Trophoblast cell (in vitro differentiated cells and primary cell): ENCODE data around the gene FLYWCH1.

Source experiments
- DNase-seq, 2 donors: peaks; one replicate each; pipeline ENCODE4 v3.0.0-alpha.2; 2016
- H2AFZ ChIP-seq: 2 replicates; pipeline ENCODE4 v1.6.1; 2013; ENCODE audit warnings: low read length, moderate library complexity, mild to moderate bottlenecking; ENCODE audit not compliant: insufficient read depth, poor library complexity
- H2AK5ac ChIP-seq: 2 replicates; pipeline ENCODE4 v1.6.1; 2013; ENCODE audit warnings: mild to moderate bottlenecking, low read length
- H2BK120ac ChIP-seq: 2 replicates; pipeline ENCODE4 v1.6.1; 2013; ENCODE audit warnings: low read length, mild to moderate bottlenecking, moderate library complexity; ENCODE audit not compliant: insufficient read depth, poor library complexity
- H2BK12ac ChIP-seq: 2 replicates; pipeline ENCODE4 v1.6.1; 2013; ENCODE audit warnings: mild to moderate bottlenecking, low read length, moderate library complexity
- H2BK5ac ChIP-seq: 2 replicates; pipeline ENCODE4 v1.6.1; 2013; ENCODE audit warnings: low read length, low read depth, moderate library complexity, mild to moderate bottlenecking; ENCODE audit not compliant: poor library complexity
- H3K14ac ChIP-seq: 2 replicates; pipeline ENCODE4 v1.6.1; 2013; ENCODE audit warnings: mild to moderate bottlenecking, low read length
- H3K18ac ChIP-seq: 2 replicates; pipeline ENCODE4 v1.6.1; 2013; ENCODE audit warnings: mild to moderate bottlenecking, low read length
- H3K23ac ChIP-seq: 2 replicates; pipeline ENCODE4 v1.6.1; 2013; ENCODE audit warnings: low read length
- H3K27ac ChIP-seq: 2 replicates; pipeline ENCODE4 v1.5.1; 2013; ENCODE audit warnings: low read depth, mild to moderate bottlenecking, inconsistent platforms, low read length, moderate library complexity
- H3K27me3 ChIP-seq: 2 replicates; pipeline ENCODE4 v1.6.1; 2013; ENCODE audit warnings: inconsistent platforms, mild to moderate bottlenecking, low read length, moderate library complexity; ENCODE audit not compliant: insufficient read depth
- H3K36me3 ChIP-seq, 2 experiments: 1 replicate in 1 of 2; 2 replicates in 1 of 2; pipeline ENCODE4 v1.6.1; 2013; ENCODE audit warnings: low read length in 2 of 2, mild to moderate bottlenecking in 2 of 2, moderate library complexity in 1 of 2; ENCODE audit not compliant: insufficient read depth in 2 of 2, control insufficient read depth in 1 of 2
- H3K4ac ChIP-seq: 2 replicates; pipeline ENCODE4 v1.6.1; 2013; ENCODE audit warnings: low read depth, mild to moderate bottlenecking, low read length, moderate library complexity
- H3K4me1 ChIP-seq, 2 experiments: 1 replicate in 1 of 2; 2 replicates in 1 of 2; pipeline ENCODE4 v1.6.1; 2013; ENCODE audit warnings: low read length in 2 of 2, mild to moderate bottlenecking in 2 of 2, moderate library complexity in 1 of 2; ENCODE audit not compliant: insufficient read depth in 2 of 2, control insufficient read depth in 1 of 2
- H3K4me2 ChIP-seq: 2 replicates; pipeline ENCODE4 v1.6.1; 2013; ENCODE audit warnings: inconsistent platforms, mild to moderate bottlenecking, low read length, moderate library complexity
- H3K4me3 ChIP-seq: 2 replicates; pipeline ENCODE4 v1.5.1; 2013; ENCODE audit warnings: mild to moderate bottlenecking, low read depth, low read length, inconsistent platforms
- H3K79me1 ChIP-seq: one replicate; pipeline ENCODE4 v1.6.1; 2013; ENCODE audit warnings: low read length
- H3K79me2 ChIP-seq: 2 replicates; pipeline ENCODE4 v1.6.1; 2013; ENCODE audit warnings: low read length, mild to moderate bottlenecking; ENCODE audit not compliant: control insufficient read depth, insufficient read depth, poor library complexity
- H3K9ac ChIP-seq: 2 replicates; pipeline ENCODE4 v1.6.1; 2013; ENCODE audit warnings: mild to moderate bottlenecking, low read length
- H3K9me3 ChIP-seq: 2 replicates; pipeline ENCODE4 v1.6.1; 2013; ENCODE audit warnings: low read depth, mild to moderate bottlenecking, control low read depth, inconsistent platforms, low read length; ENCODE audit not compliant: insufficient read depth
- H4K12ac ChIP-seq: 2 replicates; pipeline ENCODE4 v1.6.1; 2013; ENCODE audit warnings: low read depth, mild to moderate bottlenecking, low read length, moderate library complexity
- H4K8ac ChIP-seq: 2 replicates; pipeline ENCODE4 v1.6.1; 2013; ENCODE audit warnings: low read depth, mild to moderate bottlenecking, low read length, moderate library complexity
- H4K91ac ChIP-seq: one replicate; pipeline ENCODE4 v1.6.1; 2013; ENCODE audit warnings: low read depth, mild to moderate bottlenecking, low read length, moderate library complexity
- WGBS: extraction: QIAGEN DNeasy Blood & Tissue Kit; methylation state at CpG from one replicate; pipeline ENCODE4 v1.1.7; 2013; ENCODE audit warnings: missing lambda C conversion rate; ENCODE audit not compliant: insufficient read length, insufficient coverage; ENCODE audit errors: extremely low coverage; 5-methylcytosine and 5-hydroxymethylcytosine counted together

The FLYWCH1 gene

GRCh38 chr16:2897110-2897509 is 14.6 kb upstream of the FLYWCH1 start:
- Histone ChIP-seq H3K4ac (no peak overlapping the region), H3K23ac (no peak overlapping the region), H2BK120ac (no peak overlapping the region), H3K4me1 (peaks cover 0 to 4% of the 10 kb centered on the region in 2 experiments), H2AFZ (no peak overlapping the region), H2BK5ac (no peak overlapping the region), H3K36me3 (peaks cover 4 to 5% of the 10 kb centered on the region in 2 experiments), H4K8ac (no peak overlapping the region), H2AK5ac (no peak overlapping the region), H3K18ac (no peak overlapping the region), H4K91ac (no peak overlapping the region), H3K14ac (no peak overlapping the region), H2BK12ac (no peak overlapping the region), H4K12ac (no peak overlapping the region), H3K9ac (no peak overlapping the region), H3K9me3 (no peaks in the 10 kb centered on the region), H3K79me2 (no peaks in the 10 kb centered on the region), H3K27me3 (no peaks in the 10 kb centered on the region), H3K4me3 (no peak overlapping the region), H3K27ac (no peak overlapping the region), H3K79me1 (no peaks in the 10 kb centered on the region), H3K4me2 (no peak overlapping the region)
- no peak for DNase-seq
- no CpG with 5 or more reads among the region's 7 CpGs for WGBS

GRCh38 chr16:2898831-2899563 is 12.7 kb upstream of the FLYWCH1 start:
- Histone ChIP-seq H3K4me3 (no peak overlapping the region), H3K9me3 (no peaks in the 10 kb centered on the region), H3K36me3 (peaks cover 4 to 5% of the 10 kb centered on the region in 2 experiments), H3K79me1 (no peaks in the 10 kb centered on the region), H2BK5ac (no peak overlapping the region), H2BK120ac (no peak overlapping the region), H3K79me2 (no peaks in the 10 kb centered on the region), H3K4me2 (no peak overlapping the region), H4K91ac (no peak overlapping the region), H3K14ac (no peak overlapping the region), H3K27me3 (no peaks in the 10 kb centered on the region), H2BK12ac (no peak overlapping the region), H3K23ac (no peak overlapping the region), H3K9ac (no peak overlapping the region), H3K4ac (no peak overlapping the region), H2AK5ac (no peak overlapping the region), H3K27ac (no peak overlapping the region), H2AFZ (no peak overlapping the region), H4K12ac (no peak overlapping the region), H3K18ac (no peak overlapping the region), H4K8ac (no peak overlapping the region), H3K4me1 (peaks cover 0 to 4% of the 10 kb centered on the region in 2 experiments)
- no peak for DNase-seq
- WGBS: no CpG with 5 or more reads among the region's 10 CpGs

- WGBS: no CpG with 5 or more reads among the region's 13 CpGs
- Histone ChIP-seq H4K12ac (no peak overlapping the region), H3K79me1 (peaks cover 4% of the 10 kb centered on the region), H4K8ac (no peak overlapping the region), H2BK12ac (no peak overlapping the region), H3K4ac (no peak overlapping the region), H2BK120ac (no peak overlapping the region), H3K79me2 (peaks cover 3% of the 10 kb centered on the region), H3K9me3 (no peaks in the 10 kb centered on the region), H2BK5ac (no peak overlapping the region), H3K36me3 (peaks cover 2 to 5% of the 10 kb centered on the region in 2 experiments), H3K14ac (no peak overlapping the region), H3K4me3 (no peak overlapping the region), H4K91ac (no peak overlapping the region), H3K9ac (no peak overlapping the region), H3K4me2 (no peak overlapping the region), H3K18ac (no peak overlapping the region), H3K27me3 (no peaks in the 10 kb centered on the region), H3K27ac (no peak overlapping the region), H3K23ac (no peak overlapping the region), H3K4me1 (peaks cover 2 to 4% of the 10 kb centered on the region in 2 experiments), H2AK5ac (no peak overlapping the region), H2AFZ (no peak overlapping the region)
- DNase-seq: no peak
Observed at GRCh38 chr16:2899564-2900072, 12.1 kb upstream of the FLYWCH1 start.

- no peak overlapping the region for H4K12ac ChIP-seq
- H3K4me1 ChIP-seq: peaks cover 2 to 3% of the 10 kb centered on the region in 2 experiments
- no peak overlapping the region for H4K91ac ChIP-seq
- H2BK12ac ChIP-seq: no peak overlapping the region
- peaks cover 2 to 5% of the 10 kb centered on the region in 2 experiments for H3K36me3 ChIP-seq
- H2AK5ac ChIP-seq: no peak overlapping the region
- no peak overlapping the region for H2BK120ac ChIP-seq
- no CpG with 5 or more reads among the region's 15 CpGs for WGBS
- H3K9ac ChIP-seq: no peak overlapping the region
- H3K79me1 ChIP-seq: peaks cover 7% of the 10 kb centered on the region
- H3K4me2 ChIP-seq: no peak overlapping the region
- no peak overlapping the region for H3K27ac ChIP-seq
- no peak overlapping the region for H3K4me3 ChIP-seq
- no peak overlapping the region for H3K23ac ChIP-seq
- no peaks in the 10 kb centered on the region for H3K27me3 ChIP-seq
- H3K18ac ChIP-seq: no peak overlapping the region
- DNase-seq: no peak
- H2BK5ac ChIP-seq: no peak overlapping the region
- no peaks in the 10 kb centered on the region for H3K9me3 ChIP-seq
- no peak overlapping the region for H2AFZ ChIP-seq
- H3K79me2 ChIP-seq: peaks cover 5% of the 10 kb centered on the region
- H3K14ac ChIP-seq: no peak overlapping the region
- H4K8ac ChIP-seq: no peak overlapping the region
- no peak overlapping the region for H3K4ac ChIP-seq
Observed at GRCh38 chr16:2900526-2901075, 11.1 kb upstream of the FLYWCH1 start.
